GM23338 (cell line): ENCODE data around the gene FOCAD. TPM values are rescaled to one million over a fixed set of nuclear protein-coding genes. Genes with fewer than 3 reads are reported as not detected.

Experiments used
- ATAC-seq: fragments of 200-7000 bp; cut with Tn5 transposase; 3 replicates; pipeline ENCODE4 v1.9.1; 2020
- DNase-seq: peaks from one replicate; pipeline ENCODE4 v3.0.0-alpha.2; 2015; ENCODE audit warnings: low spot score
- H2AFZ ChIP-seq: fragments of 200-600 bp; sonication (generic); 2 replicates; pipeline ENCODE4 v1.8.0; 2016; ENCODE audit warnings: antibody characterized with exemption, mild to moderate bottlenecking, moderate library complexity
- H3F3A ChIP-seq: fragments of 200-600 bp; sonication (generic); replicated peaks from 2 replicates; pipeline ENCODE4 v1.8.0; 2017; ENCODE audit warnings: antibody characterized with exemption, mixed run types, low read depth
- H3K27ac ChIP-seq: fragments of 200-600 bp; sonication (generic); 2 replicates; pipeline ENCODE4 v1.6.1; 2016; ENCODE audit warnings: low read depth
- H3K27me3 ChIP-seq: fragments of 200-600 bp; sonication (generic); 2 replicates; pipeline ENCODE4 v1.8.0; 2016; ENCODE audit warnings: mild to moderate bottlenecking, mixed run types, moderate library complexity; ENCODE audit not compliant: insufficient read depth
- H3K36me3 ChIP-seq: fragments of 200-600 bp; sonication (generic); 2 replicates; pipeline ENCODE4 v1.8.0; 2016; ENCODE audit warnings: mild to moderate bottlenecking; ENCODE audit not compliant: insufficient read depth
- H3K4me1 ChIP-seq: fragments of 200-600 bp; sonication (generic); 2 replicates; pipeline ENCODE4 v1.8.0; 2016; ENCODE audit warnings: mild to moderate bottlenecking, moderate library complexity; ENCODE audit not compliant: insufficient read depth
- H3K4me2 ChIP-seq: fragments of 200-600 bp; sonication (generic); 2 replicates; pipeline ENCODE4 v1.7.1; 2017; ENCODE audit warnings: mixed run types
- H3K4me3 ChIP-seq: fragments of 200-600 bp; sonication (generic); 2 replicates; pipeline ENCODE4 v1.6.1; 2016; ENCODE audit warnings: mixed run types
- H3K79me2 ChIP-seq: fragments of 200-600 bp; sonication (generic); replicated peaks from 2 replicates; pipeline ENCODE4 v1.8.0; 2017; ENCODE audit warnings: mild to moderate bottlenecking; ENCODE audit not compliant: insufficient read depth
- H3K9me2 ChIP-seq: fragments of 200-600 bp; sonication (generic); 2 replicates; pipeline ENCODE4 v1.8.0; 2017; ENCODE audit not compliant: insufficient read depth
- H4K20me1 ChIP-seq: fragments of 200-600 bp; sonication (generic); replicated peaks from 2 replicates; pipeline ENCODE4 v1.8.0; 2017; ENCODE audit warnings: mild to moderate bottlenecking; ENCODE audit not compliant: insufficient read depth
- H3K27ac Mint-ChIP-seq: 2 replicates; pipeline ENCODE4 v1.8.0; 2020; ENCODE audit warnings: inconsistent platforms, mild to moderate bottlenecking, moderate library complexity, mixed read lengths
- H3K27me3 Mint-ChIP-seq: 3 replicates; pipeline ENCODE4 v1.8.0; 2022; ENCODE audit warnings: low read depth, mild to moderate bottlenecking, moderate library complexity, mixed read lengths, inconsistent platforms; ENCODE audit not compliant: insufficient read depth, poor library complexity
- H3K36me3 Mint-ChIP-seq: 3 replicates; pipeline ENCODE4 v1.8.0; 2021; ENCODE audit warnings: low read depth, mild to moderate bottlenecking, inconsistent platforms, moderate library complexity, mixed read lengths
- H3K4me1 Mint-ChIP-seq: 3 replicates; pipeline ENCODE4 v1.8.0; 2020; ENCODE audit warnings: mild to moderate bottlenecking, inconsistent platforms, mixed read lengths
- H3K4me3 Mint-ChIP-seq: 3 replicates; pipeline ENCODE4 v1.8.0; 2021; ENCODE audit warnings: moderate library complexity, mild to moderate bottlenecking, inconsistent platforms, mixed read lengths
- H3K9me3 Mint-ChIP-seq: 3 replicates; pipeline ENCODE4 v1.8.0; 2020; ENCODE audit warnings: moderate library complexity, mild to moderate bottlenecking, inconsistent platforms, mixed read lengths
- CREB1 ChIP-seq: fragments of 250-450 bp; sonication (Bioruptor Pico); IDR thresholded peaks from 2 replicates; pipeline ENCODE4 v1.5.0; 2020; ENCODE audit warnings: low read depth, mild to moderate bottlenecking, moderate library complexity
- CTCF ChIP-seq, 2 experiments: fragments of 200-600 bp in 1 of 2; sonication (generic) in 1 of 2; conservative IDR thresholded peaks; 2 replicates each; pipeline versions ENCODE4 v1.5.1 to v1.6.1; 2016 to 2017; ENCODE audit warnings: antibody characterized with exemption in 2 of 2, low read depth in 2 of 2, mild to moderate bottlenecking in 2 of 2, moderate library complexity in 1 of 2
- ETS1 ChIP-seq: IDR thresholded peaks from 2 replicates; pipeline ENCODE4 v1.6.1; 2016; ENCODE audit warnings: antibody characterized with exemption
- EZH2 ChIP-seq: fragments of 200-600 bp; sonication (generic); IDR thresholded peaks from one replicate; pipeline ENCODE4 v1.8.0; 2017; ENCODE audit warnings: antibody characterized with exemption, mild to moderate bottlenecking, low read depth; ENCODE audit not compliant: unreplicated experiment
- EZH2phosphoT487 ChIP-seq: fragments of 200-600 bp; sonication (generic); IDR thresholded peaks from one replicate; pipeline ENCODE4 v1.8.1; 2018; ENCODE audit warnings: antibody characterized with exemption; ENCODE audit not compliant: unreplicated experiment
- JUNB ChIP-seq: IDR thresholded peaks from one replicate; pipeline ENCODE4 v1.6.1; 2016; ENCODE audit warnings: antibody characterized with exemption; ENCODE audit not compliant: unreplicated experiment
- NANOG ChIP-seq: IDR thresholded peaks from 2 replicates; pipeline ENCODE4 v1.6.1; 2016; ENCODE audit warnings: antibody characterized with exemption, borderline replicate concordance
- POLR2AphosphoS5 ChIP-seq: IDR thresholded peaks from 2 replicates; pipeline ENCODE4 v1.6.1; 2016; ENCODE audit warnings: antibody characterized with exemption, low read depth
- REST ChIP-seq: IDR thresholded peaks from one replicate; pipeline ENCODE4 v1.6.1; 2018; ENCODE audit warnings: antibody characterized with exemption; ENCODE audit not compliant: unreplicated experiment
- STAT1 ChIP-seq: IDR thresholded peaks from one replicate; pipeline ENCODE4 v1.6.1; 2016; ENCODE audit warnings: antibody characterized with exemption; ENCODE audit not compliant: unreplicated experiment
- ZNF114 ChIP-seq: fragments of 250-450 bp; sonication (Bioruptor Pico); IDR thresholded peaks from 2 replicates; pipeline ENCODE4 v1.5.0; 2020; ENCODE audit warnings: mild to moderate bottlenecking, moderate library complexity
- ZNF331 ChIP-seq: fragments of 250-450 bp; sonication (Bioruptor Pico); IDR thresholded peaks from 2 replicates; pipeline ENCODE4 v1.5.0; 2020; ENCODE audit warnings: low read depth, mild to moderate bottlenecking, moderate library complexity
- ZNF462 ChIP-seq: fragments of 250-450 bp; sonication (Bioruptor Pico); IDR thresholded peaks from 2 replicates; pipeline ENCODE4 v1.5.0; 2020; ENCODE audit warnings: mild to moderate bottlenecking, moderate library complexity
- polyA plus RNA-seq: library from polyadenylated mRNA; unstranded; fragments of >200 nt; fragmentation: Nextera tagmentation; extraction: Ambion mirVana; gene quantifications from 2 replicates; pipeline ENCODE4 v1.2.1, GENCODE V29; 2016
- total RNA-seq: library from RNA; depleted of rRNA; stranded (reverse); fragments of >200 nt; shearing (Covaris generic); gene quantifications from 2 replicates; pipeline ENCODE4 v1.2.3, GENCODE V29; 2014

FOCAD gene
- total and polyA plus RNA-seq, 2 experiments from 2014 or later, result 13.7 to 66.5 TPM

- Histone ChIP-seq H3F3A (no peaks in the 10 kb centered on the region), H3K9me2 (no peaks in the 10 kb centered on the region), H3K4me2 (no peak overlapping the region), H4K20me1 (no peaks in the 10 kb centered on the region), H3K4me1 (no peaks in the 10 kb centered on the region), H3K27me3 (no peaks in the 10 kb centered on the region), H2AFZ (no peak overlapping the region), H3K36me3 (no peaks in the 10 kb centered on the region), H3K27ac (no peak overlapping the region), H3K4me3 (no peak overlapping the region), H3K79me2 (no peaks in the 10 kb centered on the region)
- peaks cover 6% of the 10 kb centered on the region; the same call in 2 of the 3 replicates for H3K4me1 Mint-ChIP-seq
- H3K36me3 Mint-ChIP-seq, result no peaks in the 10 kb centered on the region
- H3K4me3 Mint-ChIP-seq, result no peak overlapping the region
- DNase-seq (no peak), ATAC-seq (no peak)
- peak overlapping the region; percentile 25; the same call in 1 of the 2 replicates for H3K27ac Mint-ChIP-seq
- no peak for TF ChIP-seq ZNF462 (CRISPR knock-in tag)
- no peak for TF ChIP-seq EZH2phosphoT487
- TF ChIP-seq ZNF331 (CRISPR knock-in tag), result no peak
- no peak for TF ChIP-seq CTCF (conservative IDR thresholded peaks at IDR 0.05; ENCODE audit: low read depth in 2 of 2)
- no peak for TF ChIP-seq STAT1
- no peak for TF ChIP-seq JUNB
- no peak for TF ChIP-seq ETS1
- no peak for TF ChIP-seq POLR2AphosphoS5
- TF ChIP-seq REST, result no peak
- TF ChIP-seq CREB1 (CRISPR knock-in tag), result no peak
- no peak for TF ChIP-seq ZNF114 (CRISPR knock-in tag)
- no peak for TF ChIP-seq NANOG
- TF ChIP-seq EZH2, result no peak
- peaks cover 3% of the 10 kb centered on the region for H3K27me3 Mint-ChIP-seq
- no peaks in the 10 kb centered on the region for H3K9me3 Mint-ChIP-seq
Observed at GRCh38 chr9:20732118-20732517, 48.1 kb downstream of the FOCAD start.
